H1 (cell line): ENCODE measurements around the gene PA2G4. TPM values are rescaled to one million over a fixed set of nuclear protein-coding genes. Genes with fewer than 3 reads are reported as not detected.

ENCODE experiments used
- CTCF ChIA-PET: fragments of 300-600 bp; sonication (Branson Sonifier 250); formaldehyde crosslinking; loops from one replicate; lab custom pipeline; 2021; ENCODE audit not compliant: partially characterized antibody; lab: Charles Lee
- POLR2A ChIA-PET: fragments of 300-600 bp; sonication (Branson Sonifier 250); formaldehyde crosslinking; loops from one replicate; lab custom pipeline; 2021; ENCODE audit warnings: inconsistent platforms; ENCODE audit not compliant: partially characterized antibody; lab: Charles Lee
- DNase-seq, 2 experiments: peaks; one replicate each; pipeline versions ENCODE4 v3.0.0 to v3.0.0-alpha.2; 2010 to 2022; ENCODE audit warnings: low spot score in 2 of 2, low read depth in 1 of 2, mixed read lengths in 1 of 2
- FAIRE-seq: peaks from 2 replicates; lab custom pipeline; 2011; peaks lifted over from hg19 to GRCh38; lab: Jason Lieb, UNC
- H2AFZ ChIP-seq: 2 replicates; pipeline ENCODE4 v1.8.1; 2012; ENCODE audit warnings: low read length, inconsistent platforms
- H2AK5ac ChIP-seq: 2 replicates; pipeline ENCODE4 v1.6.1; 2013; ENCODE audit warnings: low read depth, low read length
- H2BK120ac ChIP-seq: replicated peaks from 2 replicates; pipeline ENCODE3; 2013; ENCODE audit warnings: low read depth, low read length, inconsistent platforms
- H2BK12ac ChIP-seq: 2 replicates; pipeline ENCODE4 v1.6.1; 2013; ENCODE audit warnings: low read depth, low read length
- H2BK15ac ChIP-seq: 2 replicates; pipeline ENCODE4 v1.6.1; 2013; ENCODE audit warnings: low read length
- H2BK20ac ChIP-seq: 2 replicates; pipeline ENCODE4 v1.6.1; 2013; ENCODE audit warnings: low read length
- H2BK5ac ChIP-seq: 2 replicates; pipeline ENCODE4 v1.6.1; 2013; ENCODE audit warnings: low read depth, low read length
- H3K14ac ChIP-seq: 2 replicates; pipeline ENCODE4 v1.6.1; 2013; ENCODE audit warnings: inconsistent platforms; ENCODE audit not compliant: insufficient read length
- H3K18ac ChIP-seq: 2 replicates; pipeline ENCODE4 v1.6.1; 2013; ENCODE audit warnings: low read length; ENCODE audit errors: extremely low read depth
- H3K23ac ChIP-seq: 2 replicates; pipeline ENCODE4 v1.6.1; 2013; ENCODE audit warnings: inconsistent platforms; ENCODE audit not compliant: insufficient read length
- H3K23me2 ChIP-seq: 2 replicates; pipeline ENCODE4 v1.6.1; 2013; ENCODE audit warnings: low read depth, low read length
- H3K27ac ChIP-seq: 2 replicates; pipeline ENCODE4 v1.6.1; 2011; ENCODE audit warnings: low read depth, low read length, inconsistent platforms
- H3K27me3 ChIP-seq, 4 experiments: replicated peaks in 1 of 4; 1 replicate in 1 of 4; 2 replicates in 3 of 4; pipeline versions ENCODE4 v1.6.1 to v1.8.1; 2011 to 2013; ENCODE audit warnings: low read length in 3 of 4, mild to moderate bottlenecking in 3 of 4, inconsistent platforms in 2 of 4, mixed read lengths in 2 of 4, moderate library complexity in 1 of 4; ENCODE audit not compliant: control insufficient read depth in 3 of 4, insufficient read depth in 3 of 4; ENCODE audit errors: extremely low read depth in 1 of 4
- H3K36me3 ChIP-seq, 4 experiments: 2 replicates each; pipeline versions ENCODE4 v1.6.1 to v1.8.1; 2011 to 2013; ENCODE audit warnings: mild to moderate bottlenecking in 4 of 4, low read length in 3 of 4, moderate library complexity in 2 of 4, control low read depth in 1 of 4, inconsistent platforms in 1 of 4; ENCODE audit not compliant: insufficient read depth in 4 of 4, control insufficient read depth in 2 of 4
- H3K4ac ChIP-seq: replicated peaks from 2 replicates; pipeline ENCODE3; 2013; ENCODE audit warnings: low read length, low read depth, mixed read lengths, inconsistent platforms; ENCODE audit not compliant: insufficient read length
- H3K4me1 ChIP-seq, 4 experiments: replicated peaks in 1 of 4; 1 replicate in 1 of 4; 2 replicates in 3 of 4; pipeline versions ENCODE4 v1.6.1 to v1.8.1; 2011 to 2013; ENCODE audit warnings: low read length in 3 of 4, inconsistent platforms in 2 of 4, mixed read lengths in 1 of 4; ENCODE audit not compliant: insufficient read depth in 4 of 4, control insufficient read depth in 3 of 4
- H3K4me2 ChIP-seq, 2 experiments: 2 replicates each; pipeline versions ENCODE4 v1.6.1 to v1.8.1; 2011 to 2013; ENCODE audit warnings: low read depth in 2 of 2, low read length in 2 of 2, control low read depth in 1 of 2, inconsistent platforms in 1 of 2, mild to moderate bottlenecking in 1 of 2; ENCODE audit not compliant: insufficient read depth in 1 of 2
- H3K4me3 ChIP-seq, 4 experiments: fragments of 200-600, 300-600 bp in 1 of 4; sonication (generic), shearing (Covaris generic), sonication (Bioruptor Twin) in 1 of 4; 2 replicates each; pipeline versions ENCODE4 v1.5.1 to v1.8.1; 2011 to 2016; ENCODE audit warnings: low read length in 4 of 4, low read depth in 3 of 4, control low read depth in 2 of 4, inconsistent platforms in 2 of 4, mild to moderate bottlenecking in 2 of 4, mixed read lengths in 1 of 4, moderate library complexity in 1 of 4; ENCODE audit not compliant: insufficient read depth in 2 of 4; ENCODE audit errors: extremely low read depth in 1 of 4
- H3K56ac ChIP-seq: replicated peaks from 2 replicates; pipeline ENCODE3; 2013; ENCODE audit warnings: low read depth, mild to moderate bottlenecking, mixed read lengths, low read length, inconsistent platforms; ENCODE audit not compliant: insufficient read length
- H3K79me1 ChIP-seq: 2 replicates; pipeline ENCODE4 v1.6.1; 2013; ENCODE audit warnings: low read depth, low read length, control low read depth
- H3K79me2 ChIP-seq, 2 experiments: 2 replicates each; pipeline versions ENCODE4 v1.6.1 to v1.8.1; 2012 to 2013; ENCODE audit warnings: low read length in 2 of 2, mild to moderate bottlenecking in 2 of 2, inconsistent platforms in 1 of 2; ENCODE audit not compliant: insufficient read depth in 2 of 2, control insufficient read depth in 1 of 2
- H3K9ac ChIP-seq, 4 experiments: replicated peaks in 1 of 4; 1 replicate in 1 of 4; 2 replicates in 3 of 4; pipeline versions ENCODE4 v1.6.1 to v1.8.1; 2011 to 2013; ENCODE audit warnings: low read depth in 3 of 4, low read length in 3 of 4, control low read depth in 2 of 4, mild to moderate bottlenecking in 2 of 4, moderate library complexity in 2 of 4, inconsistent platforms in 1 of 4; ENCODE audit errors: extremely low read depth in 1 of 4
- H3K9me3 ChIP-seq, 2 experiments: 2 replicates each; pipeline versions ENCODE4 v1.6.1 to v1.8.1; 2012 to 2013; ENCODE audit warnings: mild to moderate bottlenecking in 2 of 2, moderate library complexity in 2 of 2, control low read depth in 1 of 2, inconsistent platforms in 1 of 2, low read depth in 1 of 2, low read length in 1 of 2, mixed read lengths in 1 of 2; ENCODE audit not compliant: insufficient read depth in 2 of 2
- H4K20me1 ChIP-seq, 2 experiments: replicated peaks in 1 of 2; 2 replicates each; pipeline versions ENCODE3 to v1.8.1; 2011 to 2013; ENCODE audit warnings: inconsistent platforms in 2 of 2, low read length in 2 of 2, mild to moderate bottlenecking in 1 of 2; ENCODE audit not compliant: insufficient read depth in 2 of 2, control insufficient read depth in 1 of 2
- H4K5ac ChIP-seq: 2 replicates; pipeline ENCODE4 v1.6.1; 2013; ENCODE audit warnings: low read length, low read depth, mixed read lengths, inconsistent platforms; ENCODE audit not compliant: insufficient read length
- H4K8ac ChIP-seq: 2 replicates; pipeline ENCODE4 v1.8.0; 2013; ENCODE audit warnings: mild to moderate bottlenecking, moderate library complexity, low read length, inconsistent platforms; ENCODE audit not compliant: insufficient read depth; ENCODE audit errors: extremely low read depth
- H4K91ac ChIP-seq: replicated peaks from 2 replicates; pipeline ENCODE3; 2013; ENCODE audit warnings: low read length, mixed read lengths, inconsistent platforms; ENCODE audit not compliant: insufficient read length
- ATF2 ChIP-seq: IDR thresholded peaks from 2 replicates; pipeline ENCODE4 v1.6.1; 2012; ENCODE audit warnings: low read length, inconsistent platforms
- BCL11A ChIP-seq, 2 experiments: IDR thresholded peaks; one replicate each; pipeline ENCODE4 v1.6.1; 2011; ENCODE audit warnings: low read depth in 2 of 2, low read length in 2 of 2, mild to moderate bottlenecking in 2 of 2
- CEBPB ChIP-seq: IDR thresholded peaks from 2 replicates; pipeline ENCODE4 v1.6.1; 2012; ENCODE audit warnings: low read depth, low read length
- JUND ChIP-seq: IDR thresholded peaks from 2 replicates; pipeline ENCODE4 v1.6.1; 2011; ENCODE audit warnings: mild to moderate bottlenecking, improper control_type of control experiment, low read length
- NRF1 ChIP-seq: IDR thresholded peaks from 2 replicates; pipeline ENCODE4 v1.6.1; 2011; ENCODE audit warnings: mild to moderate bottlenecking, low read depth, low read length, improper control_type of control experiment
- POLR2A ChIP-seq, 2 experiments: IDR thresholded peaks; 1 replicate in 1 of 2; 2 replicates in 1 of 2; pipeline ENCODE4 v1.6.1; 2011; ENCODE audit warnings: low read depth in 2 of 2, low read length in 2 of 2, mild to moderate bottlenecking in 2 of 2; ENCODE audit errors: control extremely low read depth in 1 of 2
- POLR2AphosphoS5 ChIP-seq: IDR thresholded peaks from 2 replicates; pipeline ENCODE4 v1.6.1; 2011; ENCODE audit warnings: low read depth, low read length
- RAD21 ChIP-seq, 2 experiments: IDR thresholded peaks in 1 of 2; conservative IDR thresholded peaks in 1 of 2; 2 replicates each; pipeline ENCODE4 v1.6.1; 2011; ENCODE audit warnings: low read depth in 2 of 2, low read length in 2 of 2, improper control_type of control experiment in 1 of 2, inconsistent platforms in 1 of 2, mild to moderate bottlenecking in 1 of 2, moderate library complexity in 1 of 2
- SAP30 ChIP-seq: fragments of 300-600 bp; sonication (generic); IDR thresholded peaks from 2 replicates; pipeline ENCODE4 v1.7.1; 2012; ENCODE audit warnings: low read length, moderate library complexity, mild to moderate bottlenecking, inconsistent platforms; ENCODE audit not compliant: insufficient read depth, insufficient replicate concordance
- TCF12 ChIP-seq: IDR thresholded peaks from 2 replicates; pipeline ENCODE4 v1.6.1; 2011; ENCODE audit warnings: low read depth, mild to moderate bottlenecking, low read length
- WGBS, 2 experiments: shearing (Covaris generic) in 1 of 2; methylation state at CpG; one replicate each; pipeline versions ENCODE4 v1.1.6 to v1.1.7; 2013 to 2015; ENCODE audit warnings: low lambda C conversion rate in 2 of 2, mixed read lengths in 2 of 2, inconsistent platforms in 1 of 2, low coverage in 1 of 2, missing lambda C conversion rate in 1 of 2; ENCODE audit not compliant: insufficient replicate concordance in 2 of 2, insufficient coverage in 1 of 2, insufficient read length in 1 of 2; ENCODE audit errors: extremely low coverage in 1 of 2, missing lambda C conversion rate in 1 of 2; 5-methylcytosine and 5-hydroxymethylcytosine counted together
- polyA plus RNA-seq, 7 experiments: library from polyadenylated mRNA; depleted of rRNA in 3 of 7; stranded (reverse) in 5 of 7; unstranded in 2 of 7; fragments of >200 nt in 5 of 7; fragments of 200-250 nt in 2 of 7; gene quantifications; 1 replicate in 5 of 7; 2 replicates in 1 of 7; 4 replicates in 1 of 7; pipeline versions ENCODE4 v1.2.1 to v1.2.3, GENCODE V29; 2011 to 2013; ENCODE audit warnings: missing spikeins in 2 of 7, mixed read lengths in 2 of 7
- total RNA-seq: library from RNA; stranded (reverse); fragmentation: NEBNext Ultra II Directional; extraction: Animal tissue kit (Norgen Biotek cat#: 25700); gene quantifications from 2 replicates; pipeline ENCODE4 v1.2.1, GENCODE V29; 2021
- TF ChIP-seq, protein P1 (sequence below): IDR thresholded peaks from 2 replicates; pipeline ENCODE4 v1.6.1; 2012; ENCODE audit warnings: inconsistent platforms

Gene PA2G4
- total and polyA plus RNA-seq, 2 of the 8 experiments (the other 6 are each of a cell fraction or from before 2014, with no cell fraction given): 159 to 242 TPM

DNA sequence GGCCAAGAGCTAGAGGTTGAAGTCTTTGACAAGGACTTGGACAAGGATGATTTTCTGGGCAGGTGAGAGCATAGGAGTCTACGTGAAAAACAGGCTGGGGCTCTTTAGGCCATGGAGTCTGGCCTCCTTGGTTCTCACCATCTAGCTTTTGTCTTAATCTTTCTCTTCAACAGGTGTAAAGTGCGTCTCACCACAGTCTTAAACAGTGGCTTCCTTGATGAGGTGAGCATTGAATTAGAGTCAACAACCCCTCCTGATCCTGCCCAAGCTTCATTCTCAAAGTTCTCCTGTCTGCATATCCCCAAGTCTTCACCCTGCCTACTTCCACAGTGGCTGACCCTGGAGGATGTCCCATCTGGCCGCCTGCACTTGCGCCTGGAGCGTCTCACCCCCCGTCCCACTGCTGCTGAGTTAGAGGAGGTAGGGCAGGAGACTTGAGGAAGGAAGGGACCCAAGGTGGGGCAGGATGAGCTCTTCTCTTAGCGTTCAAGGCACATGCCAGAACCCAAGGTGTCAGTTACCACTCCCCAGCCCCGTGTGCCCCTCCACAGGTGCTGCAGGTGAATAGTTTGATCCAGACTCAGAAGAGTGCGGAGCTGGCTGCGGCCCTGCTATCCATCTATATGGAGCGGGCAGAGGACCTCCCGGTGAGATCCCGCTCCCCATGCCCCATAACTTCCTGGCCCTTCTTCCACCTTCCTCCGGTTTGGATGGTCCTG lies 33.7 kb downstream of the PA2G4 start:
- Histone ChIP-seq H4K5ac (no peak overlapping the region), H2BK15ac (no peak overlapping the region), H3K9me3 (no peaks in the 10 kb centered on the region), H3K23me2 (no peaks in the 10 kb centered on the region), H3K18ac (no peak overlapping the region), H3K27me3 (no peaks in the 10 kb centered on the region), H4K20me1 (no peaks in the 10 kb centered on the region), H2AFZ (no peak overlapping the region), H3K56ac (no peak overlapping the region), H2BK5ac (no peak overlapping the region), H2AK5ac (no peak overlapping the region), H3K27ac (no peak overlapping the region), H4K91ac (no peak overlapping the region), H3K79me2 (no peaks in the 10 kb centered on the region), H3K4ac (no peak overlapping the region), H2BK12ac (no peak overlapping the region), H3K14ac (no peak overlapping the region), H3K23ac (no peak overlapping the region), H3K4me3 (no peak overlapping the region), H3K4me1 (no peaks in the 10 kb centered on the region), H3K4me2 (no peak overlapping the region), H3K9ac (no peak overlapping the region), H4K8ac (no peak overlapping the region), H2BK20ac (no peak overlapping the region), H3K36me3 (peaks cover 20 to 71% (median 62%) of the 10 kb centered on the region in 4 experiments; a peak in 7 of 8 replicates), H2BK120ac (no peak overlapping the region), H3K79me1 (no peaks in the 10 kb centered on the region)
- POLR2A ChIA-PET: interaction anchor here (1.1 to 6.5 kb wide), 3 partner anchors 12 to 178 kb away, joined by 3 to 43 read pairs (median 7); partner anchors contain the start of genes CNPY2, MYL6B and RPL41
- FAIRE-seq: no peak
- DNase-seq: no peak
- CTCF ChIA-PET: interaction anchor here (0.5 to 2.0 kb wide), 6 partner anchors 8 to 52 kb away, joined by 3 to 6 read pairs (median 3); partner anchors contain the start of genes ESYT1 and SMARCC2
- WGBS, 2 experiments: 93% methylated on average over 14 of the region's 14 CpGs; no CpG with 5 or more reads in 1 of the 2 experiments
- TF ChIP-seq ATF2: no peak
- no peak for TF ChIP-seq TCF12
- TF ChIP-seq, protein P1, sequence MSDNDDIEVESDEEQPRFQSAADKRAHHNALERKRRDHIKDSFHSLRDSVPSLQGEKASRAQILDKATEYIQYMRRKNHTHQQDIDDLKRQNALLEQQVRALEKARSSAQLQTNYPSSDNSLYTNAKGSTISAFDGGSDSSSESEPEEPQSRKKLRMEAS: no peak
- no peak for TF ChIP-seq JUND
- no peak for TF ChIP-seq POLR2AphosphoS5
- TF ChIP-seq BCL11A (IDR thresholded peaks at IDR 0.05; ENCODE audit: low read depth in 2 of 2, low read length in 2 of 2): no peak
- no peak for TF ChIP-seq CEBPB
- no peak for TF ChIP-seq POLR2A (IDR thresholded peaks at IDR 0.05; ENCODE audit: control extremely low read depth in 1 of 2, low read depth in 2 of 2, low read length in 2 of 2)
- TF ChIP-seq RAD21 (IDR thresholded peaks at IDR 0.05 in 1 of 2, conservative IDR thresholded peaks at IDR 0.05 in 1 of 2; ENCODE audit: low read depth in 2 of 2, low read length in 2 of 2): no peak
- TF ChIP-seq NRF1: no peak
- TF ChIP-seq SAP30: no peak
